HG03571 (cell line): ENCODE measurements around the gene METTL14.

Experiments used
- ATAC-seq: cut with Tn5 transposase; IDR thresholded peaks from one replicate; pipeline ENCODE4 v1.9.1; 2021; ENCODE audit not compliant: unreplicated experiment

The METTL14 gene

DNA sequence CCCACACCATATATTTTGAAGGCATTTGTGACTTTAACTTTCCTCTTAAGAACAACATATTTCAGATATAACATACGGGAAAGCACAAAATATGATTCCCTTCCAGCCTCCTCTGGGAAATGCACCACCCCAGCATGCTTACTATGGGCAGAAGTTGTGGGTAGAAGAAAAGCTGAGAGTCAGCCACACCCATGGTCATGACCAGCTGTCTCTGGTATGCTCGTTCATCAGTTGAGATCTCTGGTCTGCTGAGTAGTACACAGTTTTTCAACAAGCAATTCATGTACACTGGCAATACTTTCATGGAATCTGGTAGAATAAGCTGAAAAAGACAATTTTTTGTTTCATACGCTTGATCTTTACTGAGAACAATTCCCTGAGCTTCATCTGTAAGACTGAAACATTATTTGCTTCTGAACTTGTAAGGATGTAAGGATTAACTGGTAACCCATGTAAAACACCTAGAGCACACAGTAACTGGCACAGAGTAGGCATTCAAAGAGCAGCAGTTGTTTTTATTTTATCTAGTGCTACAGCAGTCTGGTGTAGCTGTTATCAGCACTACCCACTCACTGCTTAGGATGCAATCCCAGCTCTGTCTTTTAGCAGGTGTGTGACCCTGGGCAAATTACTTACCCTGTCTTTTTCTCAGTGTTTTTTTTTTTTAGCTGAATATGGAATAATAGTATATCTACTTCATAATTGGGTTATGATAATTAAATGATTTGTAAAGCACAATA is 47.6 kb downstream of the METTL14 start:
- ATAC-seq: no peak

- ATAC-seq: no peak
Measured at GRCh38 chr4:118734491-118735205, 49.5 kb downstream of the METTL14 start.

DNA sequence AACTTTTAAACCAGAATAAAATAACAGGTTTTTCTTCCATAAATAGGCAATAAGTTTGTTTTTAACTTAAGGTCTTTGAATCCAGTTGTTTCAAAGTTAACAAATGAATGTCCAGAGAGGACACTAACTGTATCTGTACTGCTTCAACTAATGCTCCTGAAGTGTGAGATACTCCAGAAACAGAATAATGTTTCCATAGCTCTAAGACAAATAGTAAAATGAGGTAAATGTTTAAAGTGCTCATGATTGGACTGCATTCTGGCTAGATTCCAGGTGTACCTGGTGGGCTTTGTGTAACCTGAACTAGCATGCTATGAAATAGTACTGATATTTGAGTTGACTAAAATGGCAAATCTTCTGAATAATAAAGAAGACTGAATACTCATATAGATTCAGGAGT is 51.7 kb downstream of the METTL14 start:
- ATAC-seq: no peak

GRCh38 chr4:118738090-118738489 is 52.9 kb downstream of the METTL14 start:
- no peak for ATAC-seq

DNA sequence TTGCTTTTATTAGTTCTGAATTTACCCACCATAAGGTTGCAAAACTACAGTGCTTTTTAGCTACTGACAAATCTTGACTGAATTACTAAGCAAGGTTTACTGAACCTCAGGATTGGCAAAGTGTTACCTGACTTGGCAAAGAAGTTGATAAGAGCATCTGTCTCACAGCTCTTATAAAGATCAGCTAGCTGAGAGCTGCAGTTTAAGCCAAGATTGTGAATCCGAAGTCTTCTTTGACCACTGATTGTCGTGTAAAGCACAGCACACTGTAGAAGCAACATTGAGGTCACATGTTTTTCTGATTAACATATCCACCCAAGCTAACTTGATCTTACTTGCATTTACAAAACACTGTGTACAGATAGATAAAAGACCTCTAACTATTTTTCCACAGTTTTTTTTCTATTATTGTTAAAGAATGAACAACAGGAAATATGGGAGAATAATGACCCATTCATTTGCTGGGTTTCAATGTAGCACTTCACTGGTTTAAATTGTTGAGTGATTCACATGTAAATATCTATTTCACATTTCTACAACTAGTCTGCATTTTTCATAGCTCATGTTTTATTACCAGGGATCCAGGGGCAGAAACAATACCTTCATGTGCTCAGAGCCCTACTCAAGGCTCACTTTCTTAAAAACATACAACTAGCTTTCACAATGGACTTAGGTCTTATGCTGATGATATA is 54.0 kb downstream of the METTL14 start:
- no peak for ATAC-seq

DNA sequence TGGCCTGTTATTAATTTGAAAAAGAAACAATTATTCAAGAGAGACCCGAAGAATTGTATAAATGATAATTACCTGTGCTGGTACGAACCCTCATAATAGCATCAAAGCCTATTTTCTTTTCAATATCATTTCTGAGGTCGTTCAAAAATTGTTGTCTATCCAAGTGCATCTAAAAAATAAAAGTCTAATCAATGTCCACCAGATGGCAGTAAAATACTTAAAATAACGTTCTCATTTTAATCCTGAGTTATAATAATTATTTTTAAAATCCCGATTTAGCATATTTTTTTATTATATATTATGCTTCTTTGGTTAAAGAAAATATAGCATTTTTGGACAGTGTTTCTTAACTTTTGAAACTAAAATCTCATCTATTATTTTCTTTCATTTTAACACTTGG is 55.7 kb downstream of the METTL14 start:
- no peak for ATAC-seq

- ATAC-seq: no peak
Measured at GRCh38 chr4:118741301-118741855, 56.2 kb downstream of the METTL14 start.

DNA sequence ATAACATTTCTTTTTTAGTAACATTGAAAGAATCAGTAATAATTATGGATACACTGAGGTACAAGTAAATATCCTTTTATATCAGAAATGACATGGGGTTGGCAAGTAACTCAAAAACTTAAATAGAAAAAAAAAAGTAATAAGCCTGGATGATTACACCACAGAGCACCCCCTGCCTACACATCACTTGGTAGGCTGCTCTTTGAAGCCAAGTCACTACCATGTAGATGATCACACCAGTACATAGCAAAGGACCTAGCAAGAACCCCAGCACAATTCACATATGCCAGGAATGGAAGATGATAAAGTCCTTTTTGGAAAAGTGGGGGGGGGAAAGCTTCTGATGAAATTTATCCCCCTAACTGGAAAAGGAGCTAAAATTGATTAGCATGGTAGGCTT is 56.9 kb downstream of the METTL14 start:
- no peak for ATAC-seq

- no peak for ATAC-seq
Measured at GRCh38 chr4:118743867-118744266, 58.7 kb downstream of the METTL14 start.

GRCh38 chr4:118745357-118745756 is 60.2 kb downstream of the METTL14 start:
- no peak for ATAC-seq

GRCh38 chr4:118746251-118746919 is 61.2 kb downstream of the METTL14 start:
- ATAC-seq: no peak

DNA sequence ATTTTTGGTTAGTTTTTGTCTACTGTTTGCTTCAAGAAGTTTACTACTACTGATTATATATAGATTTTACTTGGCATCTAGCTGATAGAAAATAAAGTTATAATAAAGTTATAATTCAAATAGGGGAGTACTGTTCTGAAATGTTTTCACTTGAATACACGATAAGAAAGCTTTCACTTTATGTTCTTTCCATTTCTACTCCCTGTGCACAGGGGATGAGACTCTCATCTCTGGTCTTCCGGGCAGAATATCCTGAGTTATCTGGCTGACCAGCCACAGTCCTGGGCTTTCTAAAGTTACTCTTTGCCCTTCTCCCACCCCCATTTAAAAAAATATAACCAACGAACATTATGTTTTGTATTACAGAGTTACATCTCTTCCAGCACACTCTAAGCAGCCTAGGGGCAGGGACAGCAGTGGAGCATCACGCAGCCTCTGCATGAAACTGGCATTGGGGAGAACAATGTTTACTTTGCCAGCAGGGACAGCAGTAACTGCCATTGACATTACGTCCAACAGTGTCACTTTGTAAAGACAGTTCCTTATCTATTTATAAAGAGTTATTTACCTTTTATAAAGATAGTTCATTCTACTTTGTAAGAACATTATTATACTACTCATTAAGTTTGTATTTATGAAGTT is 64.3 kb downstream of the METTL14 start:
- ATAC-seq: no peak

GRCh38 chr4:118751629-118752323 is 66.6 kb downstream of the METTL14 start:
- no peak for ATAC-seq

- ATAC-seq: no peak
Measured at GRCh38 chr4:118752551-118752950, 67.4 kb downstream of the METTL14 start.

GRCh38 chr4:118753096-118753495 is 67.9 kb downstream of the METTL14 start:
- ATAC-seq: no peak

DNA sequence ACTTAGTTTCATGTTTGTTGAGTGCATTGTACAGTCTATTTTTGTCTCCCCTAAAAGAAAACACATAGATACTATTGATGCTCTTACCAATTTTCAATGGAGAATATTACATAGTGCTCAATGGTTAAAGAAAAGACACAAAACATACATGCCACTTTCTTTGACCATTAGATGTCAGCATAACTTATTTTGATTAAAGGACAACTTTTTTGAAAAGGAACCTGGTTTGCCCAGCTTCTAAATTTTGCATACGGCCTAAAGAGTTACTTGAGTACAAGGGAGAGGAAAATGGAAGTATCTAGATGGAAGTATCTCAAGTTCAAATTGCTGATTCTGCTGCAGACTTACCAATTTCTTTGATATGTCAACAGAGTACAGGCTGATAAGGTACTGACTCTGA is 68.5 kb downstream of the METTL14 start:
- no peak for ATAC-seq

GRCh38 chr4:118754890-118755289 is 69.7 kb downstream of the METTL14 start:
- no peak for ATAC-seq

DNA sequence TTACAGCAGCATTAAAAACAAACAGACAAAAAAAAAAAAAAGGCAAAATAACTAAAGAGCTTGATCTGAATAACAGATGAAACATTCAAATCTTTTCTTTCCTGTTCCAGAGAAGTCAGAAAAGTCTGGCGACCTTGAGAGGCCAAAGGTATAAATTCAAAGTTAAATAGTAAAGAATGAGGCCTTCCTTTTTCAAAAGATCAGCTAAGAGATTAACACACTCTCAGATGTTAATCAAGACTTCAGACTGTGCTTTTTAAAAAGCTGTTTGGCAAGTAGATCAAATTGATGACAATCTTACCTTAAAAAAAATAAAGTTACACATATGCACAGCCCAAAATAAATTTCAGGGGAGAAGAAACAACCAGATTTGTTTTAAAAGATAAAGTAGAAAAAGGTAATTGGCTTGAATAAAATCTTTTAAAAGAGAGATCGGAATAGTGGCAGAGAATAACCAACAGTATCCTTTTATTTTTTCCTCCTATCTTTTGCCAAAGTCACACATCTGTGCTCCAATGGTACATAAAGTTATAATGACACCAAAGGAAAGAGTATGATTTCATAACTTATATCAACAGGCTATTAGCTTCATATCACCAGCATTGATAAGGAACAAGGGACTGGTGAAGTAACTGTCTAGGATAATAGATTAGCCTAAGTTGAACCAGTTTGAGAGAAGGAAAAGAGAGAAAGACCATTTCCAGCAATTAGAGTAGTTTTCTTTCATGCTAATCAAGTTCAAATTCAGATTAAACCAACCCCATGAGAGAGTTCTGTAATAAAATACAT is 70.4 kb downstream of the METTL14 start:
- ATAC-seq: no peak

DNA sequence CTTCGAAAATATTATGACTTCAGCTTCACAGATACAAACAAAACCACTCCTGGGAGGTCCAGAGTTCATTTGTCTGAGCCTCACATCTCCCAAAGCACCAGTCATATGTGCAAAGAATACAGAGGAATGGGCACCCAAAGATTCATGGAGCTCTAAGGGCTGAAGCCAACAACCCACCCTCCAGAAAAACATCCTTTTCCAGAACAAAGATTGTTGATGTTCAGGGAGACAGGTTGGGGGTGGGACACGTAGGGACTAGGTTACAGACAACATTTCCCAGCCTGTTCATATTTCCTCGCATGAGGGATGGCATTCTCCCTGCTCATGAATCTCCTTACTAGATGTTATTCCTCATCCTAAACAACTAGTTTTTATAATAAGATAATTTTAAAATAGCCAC is 71.2 kb downstream of the METTL14 start:
- no peak for ATAC-seq
